Ovary (tissue), 1 donor: ENCODE data around the gene BRAF.

Source experiments
- EP300 ChIP-seq: sonication (generic); formaldehyde crosslinking; IDR thresholded peaks from one replicate; pipeline ENCODE4 v1.6.1; 2017; ENCODE audit warnings: antibody characterized with exemption
- POLR2A ChIP-seq: fragments of 450-650 bp; IDR thresholded peaks from one replicate; pipeline ENCODE4 v1.6.1; 2017; ENCODE audit warnings: antibody characterized with exemption, mild to moderate bottlenecking, moderate library complexity

- no peak for TF ChIP-seq POLR2A
- TF ChIP-seq EP300: no peak
Measured at GRCh38 chr7:140754506-140754905, 170.2 kb downstream of the BRAF start.
